Measurements from ENCODE around the gene RAPSN.

The RAPSN gene

GRCh38 chr11:47466701-47467250 lies 17.8 kb upstream of the RAPSN start:
- DNase-seq = peak in 53 of 58 donors; percentile 22 to 91 (median 71)

DNA sequence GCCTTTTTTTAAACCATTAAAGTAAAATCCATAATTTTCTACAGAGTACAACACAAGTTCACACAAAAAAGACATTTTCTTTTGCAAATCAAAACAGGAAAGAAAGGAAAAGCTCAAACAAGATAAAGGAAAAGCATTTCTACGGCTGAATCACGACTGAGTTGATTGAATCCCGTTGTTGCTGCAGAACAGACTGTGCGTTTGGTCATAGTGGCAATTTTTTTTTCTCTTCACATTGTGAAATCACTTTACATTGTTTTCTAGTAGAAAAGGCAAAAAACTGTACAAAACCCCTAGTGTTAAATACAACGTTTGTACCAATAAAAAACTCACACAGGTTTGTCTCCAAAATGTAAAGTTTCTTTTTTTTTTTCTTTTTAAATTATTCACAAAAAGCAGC lies 17.3 kb upstream of the RAPSN start:
- DNase-seq = no peak

- no peak for DNase-seq
Measured at GRCh38 chr11:47464483-47464882, 15.5 kb upstream of the RAPSN start.

DNA sequence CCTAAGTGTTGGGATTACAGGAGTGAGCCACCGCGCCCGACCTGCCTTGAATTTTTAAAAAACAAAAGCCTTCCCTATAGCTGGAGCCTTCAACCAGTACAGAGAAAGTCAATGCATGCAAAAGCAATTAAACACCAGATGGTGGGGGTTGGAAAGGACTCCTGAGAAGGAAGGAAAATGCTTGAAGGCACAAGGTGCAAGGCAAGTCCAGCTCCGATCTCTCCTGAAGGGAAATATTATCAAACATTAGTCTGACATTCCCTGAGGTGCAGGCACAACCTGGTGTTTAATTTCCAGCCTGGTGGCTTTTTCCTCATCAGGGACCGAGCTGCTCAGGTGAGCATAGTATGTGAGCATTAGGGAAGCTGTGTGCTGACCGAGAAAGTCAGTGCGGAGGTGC lies 12.9 kb upstream of the RAPSN start:
- DNase-seq = no peak

DNA sequence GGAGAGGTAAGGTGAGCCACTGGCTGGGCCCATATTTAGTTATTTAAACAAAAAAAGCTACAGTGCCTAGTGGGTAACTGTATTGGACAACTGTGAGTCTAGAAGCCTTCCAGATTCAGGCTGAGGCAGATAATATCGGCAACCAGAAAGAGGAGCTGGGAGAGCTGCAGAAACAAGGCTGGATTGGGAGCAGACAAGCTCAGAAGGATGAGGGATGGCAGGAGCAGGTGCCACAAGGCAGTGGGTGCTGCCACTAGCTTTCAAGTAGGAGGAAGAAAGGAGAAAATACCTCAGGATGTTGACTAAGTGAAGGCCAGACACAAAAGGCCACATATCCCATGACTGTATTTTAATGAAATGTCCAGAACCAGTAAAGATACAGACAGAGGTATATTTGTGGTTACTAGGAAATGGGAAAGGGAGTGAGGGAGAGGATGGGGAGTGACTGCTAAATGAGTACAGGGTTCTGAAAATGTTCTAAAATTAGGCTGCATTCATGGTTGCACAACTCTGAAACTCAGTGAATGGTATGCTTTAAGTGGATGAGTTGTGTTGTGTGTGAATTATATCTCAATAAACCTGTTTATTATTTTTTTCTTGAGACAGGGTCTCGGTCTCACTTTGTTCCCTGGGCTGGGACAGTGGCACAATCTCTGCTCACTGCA lies 11.8 kb upstream of the RAPSN start:
- DNase-seq = peak in 3 of 58 donors; percentile 23 to 33 (median 29)

GRCh38 chr11:47454258-47454671 lies 5.3 kb upstream of the RAPSN start:
- DNase-seq = peak in 48 of 58 donors; percentile 10 to 77 (median 38)

DNA sequence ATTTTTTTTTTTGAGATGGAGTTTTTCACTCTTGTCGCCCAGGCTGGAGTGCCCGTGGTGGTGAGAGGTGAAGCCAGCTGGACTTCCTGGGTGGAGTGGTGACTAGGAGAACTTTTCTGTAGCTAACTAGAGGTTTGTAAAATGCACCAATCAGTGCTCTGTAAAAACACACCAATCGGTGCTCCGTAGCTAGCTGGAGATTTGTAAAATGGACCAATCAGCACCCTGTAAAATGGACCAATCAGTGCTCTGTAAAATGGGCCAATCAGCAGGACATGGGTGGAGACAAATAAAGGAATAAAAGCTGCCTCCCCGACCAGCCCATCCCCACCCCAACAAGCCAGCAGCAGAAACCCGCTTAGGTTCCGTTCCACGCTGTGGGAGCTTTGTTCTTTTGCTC lies 4.4 kb upstream of the RAPSN start:
- no peak for DNase-seq

GRCh38 chr11:47451990-47452389 lies 3.1 kb upstream of the RAPSN start:
- no peak for DNase-seq

DNA sequence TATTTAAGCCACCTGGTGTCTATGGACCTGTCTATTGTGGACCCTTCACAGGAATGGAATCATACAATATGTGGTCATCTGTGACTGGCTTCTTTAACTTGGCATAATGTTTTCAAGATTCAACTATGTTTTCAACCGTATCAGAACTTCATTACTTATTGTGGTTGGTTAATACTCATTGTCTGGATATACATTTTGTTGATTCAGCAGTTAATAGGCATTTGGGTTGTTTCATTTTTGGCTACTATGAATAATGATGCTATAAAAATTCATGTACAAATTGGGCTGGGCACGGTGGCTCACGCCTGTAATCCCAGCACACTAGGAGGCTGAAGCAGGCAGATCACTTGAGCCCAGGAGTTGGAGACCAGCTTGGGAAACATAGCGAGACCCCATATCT lies 2.5 kb upstream of the RAPSN start:
- no peak for DNase-seq

- no peak for DNase-seq
Measured at GRCh38 chr11:47449541-47449940, 605 bp upstream of the RAPSN start.

GRCh38 chr11:47447906-47448305 lies 1.0 kb downstream of the RAPSN start:
- no peak for DNase-seq

GRCh38 chr11:47446833-47447232 lies 2.1 kb downstream of the RAPSN start:
- DNase-seq = no peak

DNA sequence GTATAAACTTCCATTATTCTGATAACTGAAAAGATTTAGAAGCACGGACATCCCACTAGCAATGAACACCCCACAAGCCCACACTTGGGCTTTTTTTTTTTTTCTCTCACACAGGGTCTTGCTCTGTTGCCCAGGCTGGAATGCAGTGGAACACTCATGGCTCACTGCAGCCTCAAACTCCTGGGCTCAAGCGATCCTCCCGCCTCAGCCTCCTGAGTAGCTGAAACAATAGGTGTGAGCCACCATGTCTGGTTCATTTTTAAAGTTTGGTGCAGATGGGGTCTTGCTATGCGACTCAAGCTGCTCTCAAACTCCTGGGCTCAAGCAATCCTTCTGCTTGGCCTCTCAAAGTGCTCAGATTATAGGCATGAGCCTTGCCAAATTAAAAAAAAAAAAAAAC lies 3.1 kb downstream of the RAPSN start:
- no peak for DNase-seq

GRCh38 chr11:47443817-47444216 lies 5.1 kb downstream of the RAPSN start:
- DNase-seq = no peak

DNA sequence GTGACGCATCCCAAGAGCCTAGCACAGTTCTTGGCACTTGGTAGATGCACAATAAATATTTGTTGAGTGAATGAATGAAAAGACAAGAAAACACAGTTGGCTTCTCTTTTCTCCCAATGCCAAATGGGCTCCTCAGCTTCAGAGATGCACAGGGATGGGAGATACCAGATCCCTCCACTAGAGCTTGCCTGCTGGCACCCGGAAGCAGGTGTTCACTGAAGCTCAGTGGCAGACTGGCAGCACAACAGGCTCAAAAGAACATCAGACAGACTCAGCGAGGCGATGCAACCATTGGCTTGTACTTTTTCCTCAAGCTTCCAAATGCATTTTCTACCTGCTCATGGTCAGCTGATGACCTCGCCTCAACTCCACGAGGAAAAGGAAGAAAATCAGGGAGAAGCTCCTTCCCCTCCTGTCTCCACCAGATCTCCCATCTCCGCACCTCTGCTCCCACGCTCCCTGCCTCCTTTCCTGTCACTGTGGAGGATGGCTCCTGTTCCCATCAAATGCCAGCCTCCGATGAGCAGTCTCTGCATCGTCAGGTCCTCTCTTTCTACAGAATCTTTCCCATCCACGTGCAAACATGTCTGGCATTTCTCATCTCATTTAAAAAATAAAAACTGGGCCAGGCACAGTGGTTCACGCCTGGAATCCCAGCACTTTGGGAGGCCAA lies 5.8 kb downstream of the RAPSN start:
- peak in 34 of 58 donors; percentile 3 to 76 (median 31) for DNase-seq

GRCh38 chr11:47442514-47442913 lies 6.4 kb downstream of the RAPSN start:
- DNase-seq = peak in 43 of 58 donors; percentile 4 to 66 (median 40)

GRCh38 chr11:47441421-47441820 lies 7.5 kb downstream of the RAPSN start:
- no peak for DNase-seq

DNA sequence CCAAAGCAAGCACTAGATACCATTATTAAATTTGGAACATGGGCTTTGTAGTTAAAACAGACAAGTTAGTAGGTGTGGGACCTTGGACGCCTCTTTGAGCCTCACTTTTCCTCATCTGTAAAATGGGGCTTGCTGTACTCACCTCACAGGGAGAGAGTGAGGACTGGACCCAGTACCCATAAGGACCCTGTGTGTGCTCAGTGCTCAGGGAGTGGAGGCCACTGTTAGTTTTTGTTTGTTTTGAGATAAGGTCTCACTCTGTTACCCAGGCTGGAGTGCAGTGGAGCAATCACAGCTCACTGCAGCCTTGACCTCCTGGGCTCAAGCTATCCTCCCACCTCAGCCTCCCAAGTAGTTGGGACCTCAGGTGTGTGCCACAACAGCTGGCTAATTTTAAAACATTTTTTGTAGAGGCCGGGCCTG lies 8.9 kb downstream of the RAPSN start:
- DNase-seq = no peak

- no peak for DNase-seq
Measured at GRCh38 chr11:47438721-47439120, 10.2 kb downstream of the RAPSN start.

DNA sequence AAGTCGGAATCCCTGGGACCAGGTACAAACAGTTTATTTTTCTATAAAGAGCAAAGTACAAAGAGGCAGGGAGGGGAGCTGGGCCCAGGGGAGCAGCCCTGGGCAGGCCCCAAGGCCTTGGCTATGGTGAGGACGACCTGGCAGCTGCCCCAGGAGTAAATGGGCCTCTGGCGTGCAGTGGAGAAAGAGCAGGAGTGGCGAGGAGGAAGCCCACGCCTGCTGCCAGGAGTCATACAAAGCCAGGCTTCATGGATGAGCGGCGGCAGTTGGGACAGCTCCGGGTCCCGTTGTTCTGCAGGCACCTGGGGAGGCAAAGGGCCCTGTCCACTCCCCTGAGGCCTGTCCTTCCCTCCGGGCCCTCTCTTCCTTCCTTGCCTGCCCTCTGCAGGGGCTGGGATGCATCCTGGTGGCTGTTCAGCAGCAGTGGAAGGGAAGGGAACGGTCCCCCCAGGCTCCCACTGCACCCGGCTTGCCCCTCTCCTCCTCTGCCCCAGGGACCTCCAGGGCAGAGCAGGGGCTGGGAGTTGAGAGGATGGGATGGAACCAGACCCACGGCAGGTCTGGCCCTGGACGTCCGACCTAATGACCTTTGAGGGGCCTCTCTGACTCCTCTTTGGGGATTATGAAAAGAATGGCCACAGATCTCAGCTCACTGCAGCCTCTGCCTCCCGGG lies 11.1 kb downstream of the RAPSN start:
- peak in 30 of 58 donors; percentile 8 to 67 (median 34) for DNase-seq

DNA sequence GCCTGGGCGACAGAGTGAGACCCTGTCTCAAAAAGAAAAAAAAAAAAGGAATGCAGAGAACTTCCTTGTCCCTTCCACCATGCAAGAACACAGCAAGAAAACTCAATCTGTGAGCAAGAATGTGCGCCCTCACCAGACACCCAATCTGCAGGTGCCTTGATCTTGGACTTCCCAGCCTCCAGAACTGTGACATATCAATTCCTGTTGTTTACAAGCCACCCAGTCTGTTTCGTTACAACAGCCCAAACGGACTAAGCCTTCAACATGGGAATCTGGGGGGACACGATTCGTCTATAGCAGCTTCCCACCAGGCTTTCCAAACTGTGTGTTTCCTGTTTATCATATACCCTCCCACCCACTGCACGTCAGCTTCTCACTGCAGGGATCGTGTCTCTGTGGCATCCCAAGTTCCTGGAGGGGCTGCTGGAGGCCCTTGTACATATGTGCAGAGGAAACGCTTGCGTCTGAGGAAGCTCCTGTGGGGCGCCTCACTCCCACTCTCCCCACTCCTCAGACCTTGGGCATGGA lies 11.7 kb downstream of the RAPSN start:
- DNase-seq = no peak

DNA sequence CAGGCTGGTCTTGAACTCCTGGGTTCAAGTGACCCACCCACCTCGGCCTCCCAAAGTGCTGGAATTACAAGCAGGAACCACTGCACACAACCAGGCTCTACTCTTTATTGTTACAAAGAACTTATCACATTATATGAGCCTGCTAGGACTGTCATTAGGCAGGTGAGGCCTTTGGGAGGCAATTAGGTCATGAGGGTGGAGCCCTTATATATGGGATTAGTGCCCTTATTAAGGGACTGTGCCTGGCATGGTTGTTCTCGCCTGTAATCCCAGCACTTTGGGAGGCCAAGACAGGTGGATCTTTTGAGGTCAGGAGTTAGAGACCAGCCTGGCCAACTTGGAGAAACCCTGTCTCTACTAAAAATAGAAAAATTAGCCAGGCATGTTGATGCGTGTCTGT lies 12.2 kb downstream of the RAPSN start:
- no peak for DNase-seq
